ENCODE measurements around the gene ARL5C. TPM values are rescaled to one million over a fixed set of nuclear protein-coding genes. Genes with fewer than 3 reads are reported as not detected.

ARL5C gene
- total RNA-seq, 4 donors from 2014 or later: not detected

DNA sequence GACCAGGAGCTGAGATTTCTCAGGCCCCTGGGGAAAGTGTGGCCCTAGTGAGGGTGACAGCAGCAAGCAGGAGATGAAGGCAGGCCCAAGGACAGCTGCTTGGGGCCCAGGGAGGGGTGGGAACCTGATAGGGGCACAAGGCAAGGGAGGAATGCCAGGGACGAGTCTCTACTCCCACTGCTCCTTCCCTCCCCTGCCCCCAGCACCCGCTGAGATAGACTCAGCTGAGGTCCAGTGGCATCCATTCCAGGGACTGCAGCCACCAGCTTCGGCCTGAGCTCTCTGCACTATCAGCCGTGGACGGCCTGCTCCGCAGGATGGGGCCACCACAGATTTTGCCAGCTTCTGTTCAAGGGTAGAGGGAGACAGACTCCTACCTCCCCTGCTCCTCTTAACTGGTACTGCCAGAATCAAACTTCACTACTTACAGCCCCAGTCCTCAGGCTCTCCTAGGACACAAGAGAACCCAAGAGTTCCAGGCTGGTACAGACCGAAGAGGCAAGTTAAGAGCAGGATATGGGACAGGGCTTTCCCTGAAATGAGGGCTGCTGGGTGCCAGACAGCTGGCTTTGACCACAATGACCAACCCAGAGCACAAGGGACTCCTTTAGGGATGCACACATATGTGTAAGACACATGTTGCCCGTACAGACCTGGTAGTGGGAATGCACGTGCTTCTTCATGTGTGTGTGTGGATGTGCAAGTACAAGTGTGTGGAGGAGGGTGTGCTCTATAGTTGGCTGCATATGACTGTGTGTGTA lies 26.0 kb upstream of the ARL5C start:
- no peak for DNase-seq
- intact Hi-C loops (cut with DNase I; ENCODE audit: low total_unique reads): no loop called here
- Histone ChIP-seq H3K36me3 (no peaks in the 10 kb centered on the region), H3K27ac (no peak overlapping the region), H3K4me3 (no peak overlapping the region), H3K4me1 (peaks cover 0 to 16% of the 10 kb centered on the region in 2 donors), H3K27me3 (no peaks in the 10 kb centered on the region), H3K9me3 (no peaks in the 10 kb centered on the region)
- TF ChIP-seq, protein P1, sequence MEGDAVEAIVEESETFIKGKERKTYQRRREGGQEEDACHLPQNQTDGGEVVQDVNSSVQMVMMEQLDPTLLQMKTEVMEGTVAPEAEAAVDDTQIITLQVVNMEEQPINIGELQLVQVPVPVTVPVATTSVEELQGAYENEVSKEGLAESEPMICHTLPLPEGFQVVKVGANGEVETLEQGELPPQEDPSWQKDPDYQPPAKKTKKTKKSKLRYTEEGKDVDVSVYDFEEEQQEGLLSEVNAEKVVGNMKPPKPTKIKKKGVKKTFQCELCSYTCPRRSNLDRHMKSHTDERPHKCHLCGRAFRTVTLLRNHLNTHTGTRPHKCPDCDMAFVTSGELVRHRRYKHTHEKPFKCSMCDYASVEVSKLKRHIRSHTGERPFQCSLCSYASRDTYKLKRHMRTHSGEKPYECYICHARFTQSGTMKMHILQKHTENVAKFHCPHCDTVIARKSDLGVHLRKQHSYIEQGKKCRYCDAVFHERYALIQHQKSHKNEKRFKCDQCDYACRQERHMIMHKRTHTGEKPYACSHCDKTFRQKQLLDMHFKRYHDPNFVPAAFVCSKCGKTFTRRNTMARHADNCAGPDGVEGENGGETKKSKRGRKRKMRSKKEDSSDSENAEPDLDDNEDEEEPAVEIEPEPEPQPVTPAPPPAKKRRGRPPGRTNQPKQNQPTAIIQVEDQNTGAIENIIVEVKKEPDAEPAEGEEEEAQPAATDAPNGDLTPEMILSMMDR (IDR thresholded peaks at IDR 0.05): no peak
- TF ChIP-seq POLR2A (IDR thresholded peaks at IDR 0.05): no peak

- no peak overlapping the region for H3K4me3 ChIP-seq
- no peak for DNase-seq
- intact Hi-C loops (cut with DNase I; ENCODE audit: low total_unique reads): no loop called here
- no peaks in the 10 kb centered on the region for H3K4me1 ChIP-seq
- no peaks in the 10 kb centered on the region for H3K27me3 ChIP-seq
- H3K27ac ChIP-seq: no peak overlapping the region
- TF ChIP-seq, protein P1 (IDR thresholded peaks at IDR 0.05): no peak
- TF ChIP-seq POLR2A (IDR thresholded peaks at IDR 0.05): no peak
- H3K9me3 ChIP-seq: no peaks in the 10 kb centered on the region
- H3K36me3 ChIP-seq: no peaks in the 10 kb centered on the region
Measured at GRCh38 chr17:39187152-39187830, 21.3 kb upstream of the ARL5C start.

DNA sequence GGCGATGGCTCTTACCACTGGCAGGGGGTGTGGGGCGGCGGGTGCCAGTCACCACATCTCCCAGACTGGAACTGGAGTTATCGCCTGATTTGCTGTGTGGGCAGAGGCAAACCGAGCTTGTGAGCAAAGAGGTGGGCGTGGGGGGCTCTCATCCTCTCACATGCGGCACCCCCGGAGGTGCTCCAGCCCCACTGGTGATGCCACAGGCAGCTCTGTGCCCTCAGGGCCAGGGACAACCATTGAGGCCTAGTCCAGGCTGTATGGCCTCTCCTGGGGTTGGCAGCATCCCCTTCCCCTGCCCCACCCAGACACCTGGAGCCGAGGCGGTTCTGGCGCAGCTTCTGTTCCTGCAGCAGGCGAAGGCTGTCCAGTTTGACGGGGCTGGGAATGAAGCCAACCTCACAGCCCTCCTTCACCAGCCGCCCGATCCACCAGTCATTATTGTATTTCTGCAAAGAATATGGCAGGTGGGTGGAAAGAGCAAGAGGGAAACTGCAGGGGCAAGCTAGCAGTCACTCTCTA lies 20.6 kb upstream of the ARL5C start:
- H3K27ac ChIP-seq: no peak overlapping the region
- no peak overlapping the region for H3K4me3 ChIP-seq
- no peak for TF ChIP-seq POLR2A (IDR thresholded peaks at IDR 0.05)
- TF ChIP-seq, protein P1 (IDR thresholded peaks at IDR 0.05): no peak
- no peaks in the 10 kb centered on the region for H3K4me1 ChIP-seq
- no peaks in the 10 kb centered on the region for H3K36me3 ChIP-seq
- intact Hi-C loops (cut with DNase I; ENCODE audit: low total_unique reads): no loop called here
- H3K9me3 ChIP-seq: no peaks in the 10 kb centered on the region
- no peak for DNase-seq
- H3K27me3 ChIP-seq: no peaks in the 10 kb centered on the region

- Histone ChIP-seq H3K36me3 (no peaks in the 10 kb centered on the region), H3K27ac (no peak overlapping the region), H3K4me3 (no peak overlapping the region), H3K9me3 (no peaks in the 10 kb centered on the region), H3K27me3 (no peaks in the 10 kb centered on the region), H3K4me1 (no peaks in the 10 kb centered on the region)
- no peak for TF ChIP-seq POLR2A (IDR thresholded peaks at IDR 0.05)
- TF ChIP-seq, protein P1 (IDR thresholded peaks at IDR 0.05): no peak
- intact Hi-C loops (cut with DNase I; ENCODE audit: low total_unique reads): no loop called here
- no peak for DNase-seq
Measured at GRCh38 chr17:39183720-39184119, 17.8 kb upstream of the ARL5C start.

DNA sequence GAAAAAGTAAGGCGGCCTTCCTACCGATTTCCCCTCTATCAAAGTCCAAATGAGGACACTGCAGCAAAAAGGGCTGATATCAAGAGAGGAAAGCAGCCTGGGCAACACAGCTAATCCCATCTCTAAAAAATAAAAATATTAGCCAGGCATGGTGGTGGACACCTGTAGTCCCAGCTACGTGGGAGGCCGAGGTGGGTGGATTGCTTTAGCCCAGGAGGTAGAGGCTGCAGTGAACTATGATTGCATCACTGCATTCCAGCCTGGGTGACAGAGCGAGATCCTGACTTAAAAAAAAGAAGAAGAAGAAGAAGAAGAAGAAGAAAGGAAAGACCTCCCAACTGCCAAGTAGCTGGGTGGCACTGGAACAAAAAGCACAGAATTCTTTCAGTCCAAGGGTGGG lies 17.1 kb upstream of the ARL5C start:
- TF ChIP-seq POLR2A (IDR thresholded peaks at IDR 0.05): no peak
- TF ChIP-seq, protein P1 (IDR thresholded peaks at IDR 0.05): no peak
- no peaks in the 10 kb centered on the region for H3K27me3 ChIP-seq
- H3K27ac ChIP-seq: no peak overlapping the region
- H3K4me1 ChIP-seq: no peaks in the 10 kb centered on the region
- H3K4me3 ChIP-seq: no peak overlapping the region
- H3K36me3 ChIP-seq: no peaks in the 10 kb centered on the region
- intact Hi-C loops (cut with DNase I; ENCODE audit: low total_unique reads): no loop called here
- no peaks in the 10 kb centered on the region for H3K9me3 ChIP-seq
- no peak for DNase-seq

Measured in uterus (tissue), 4 donors.